NCI-H345 treated with DMSO at 0.1 percent for 48 hours (cell line): Measurements from ENCODE around the gene CALCB.
"Not testable (repeated sequence)": the region's sequence is repeated elsewhere in the genome, so short reads cannot be mapped to it uniquely, and the experiment has no call there.

ENCODE experiments used
- DNase-seq: peaks from one replicate; lab custom pipeline; 2025; ENCODE audit not compliant: unreplicated experiment; lab: John Stamatoyannopoulos, UW

The CALCB gene, protein sequence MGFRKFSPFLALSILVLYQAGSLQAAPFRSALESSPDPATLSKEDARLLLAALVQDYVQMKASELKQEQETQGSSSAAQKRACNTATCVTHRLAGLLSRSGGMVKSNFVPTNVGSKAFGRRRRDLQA

DNA sequence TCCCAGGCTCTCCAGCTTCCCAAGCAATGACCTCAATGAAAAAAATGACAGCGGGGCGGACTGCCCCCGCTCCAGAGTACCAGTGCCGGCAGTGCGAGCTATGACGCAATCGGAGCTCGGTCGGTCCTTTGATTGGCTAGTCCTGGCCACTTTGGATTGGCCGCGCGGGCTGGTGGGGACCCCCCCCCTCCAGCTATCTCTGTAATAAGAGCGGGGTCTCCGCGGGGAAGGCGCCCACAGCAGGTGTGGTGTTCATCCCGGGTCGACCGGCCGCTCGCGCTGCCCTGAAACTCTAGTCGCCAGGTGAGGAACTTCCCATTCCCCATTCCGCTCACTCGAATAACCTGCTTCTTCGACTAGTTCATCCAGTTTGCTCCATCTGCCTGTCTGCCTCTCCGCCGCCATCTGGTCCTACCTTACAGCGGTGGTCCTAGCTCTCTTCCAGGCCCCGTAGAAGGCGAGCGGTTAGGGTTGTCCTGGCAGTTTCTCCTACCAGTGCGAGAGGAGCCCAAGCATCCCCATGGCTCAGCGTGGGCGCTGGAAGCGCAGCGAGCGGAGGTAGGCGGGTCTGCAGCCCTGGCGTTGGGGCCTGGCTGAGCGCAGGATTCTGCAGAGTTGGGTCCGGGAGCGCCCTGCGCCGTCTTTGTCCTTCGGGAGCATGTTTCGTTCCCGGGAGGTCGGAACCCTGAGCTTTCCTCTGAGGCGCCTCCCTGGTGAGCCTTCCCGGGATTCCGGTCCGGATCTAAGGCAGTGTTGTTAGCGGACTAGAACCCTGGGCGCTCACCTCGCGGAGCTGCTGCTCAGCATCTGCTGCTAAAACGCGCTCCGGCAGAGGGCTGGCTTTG, at the start of gene CALCB:
TSS of gene CALCB (plus strand) at position 233 of the 845 bp plus-strand sequence. CDS start 1,126 bp downstream, outside the sequence.
- peak; percentile 38 for DNase-seq

DNA sequence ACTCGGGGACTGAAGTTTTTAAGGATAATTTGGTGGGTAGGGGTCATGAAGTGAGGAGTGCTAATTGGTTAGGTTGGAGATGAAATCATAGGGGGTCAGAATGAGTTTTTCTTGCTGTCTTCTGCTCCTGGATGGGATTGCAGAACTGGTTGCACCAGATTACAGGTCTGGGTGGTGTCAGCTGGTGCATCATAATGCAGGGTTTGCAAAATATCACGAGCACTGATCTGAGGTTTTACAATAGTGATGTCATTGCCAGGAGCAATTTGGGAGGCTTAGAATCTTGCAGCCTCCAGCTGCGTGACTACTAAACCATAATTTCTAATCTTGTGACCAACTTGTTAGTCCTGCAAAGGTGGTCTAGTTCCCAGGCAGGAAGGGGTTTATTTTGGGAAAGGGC, 46.4 kb upstream of the CALCB start:
- DNase-seq = no peak

DNA sequence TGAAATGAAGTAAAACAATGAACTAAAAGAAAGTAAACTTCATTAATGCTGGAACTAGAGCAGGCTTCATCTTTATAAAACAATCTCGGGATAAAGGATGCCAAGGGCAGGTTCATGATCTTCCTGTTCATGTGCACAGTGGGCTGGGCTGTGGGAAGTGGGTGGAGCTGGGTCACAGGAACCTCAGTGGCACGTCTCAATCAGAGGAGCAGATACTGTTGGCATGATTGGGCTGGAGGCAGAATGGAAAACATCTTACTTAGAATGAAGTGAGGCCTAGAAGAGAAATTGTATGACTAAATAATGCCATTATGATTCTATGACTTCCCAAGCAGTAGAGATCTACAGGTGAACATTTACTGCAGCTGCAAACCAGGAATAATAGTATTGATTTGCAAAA, 45.4 kb upstream of the CALCB start:
- DNase-seq = no peak

DNA sequence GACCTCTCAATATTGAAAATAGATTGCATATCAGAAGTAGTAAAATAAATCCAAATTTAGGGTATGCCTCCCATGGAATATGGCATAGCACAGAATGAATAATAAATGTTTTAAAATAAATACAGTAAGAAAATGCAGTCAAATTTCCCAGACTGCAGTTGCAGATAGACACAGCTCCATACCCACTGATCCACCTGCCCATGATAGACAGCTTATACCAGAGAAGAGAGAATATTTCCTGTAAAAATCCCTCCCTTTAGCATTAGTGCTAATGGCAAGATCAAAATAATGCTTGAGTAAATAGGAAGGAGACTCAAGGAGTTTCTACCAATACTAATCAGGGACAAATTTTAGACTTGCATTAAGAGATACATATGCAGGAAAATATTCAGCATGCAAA, 45.0 kb upstream of the CALCB start:
- no peak for DNase-seq

DNA sequence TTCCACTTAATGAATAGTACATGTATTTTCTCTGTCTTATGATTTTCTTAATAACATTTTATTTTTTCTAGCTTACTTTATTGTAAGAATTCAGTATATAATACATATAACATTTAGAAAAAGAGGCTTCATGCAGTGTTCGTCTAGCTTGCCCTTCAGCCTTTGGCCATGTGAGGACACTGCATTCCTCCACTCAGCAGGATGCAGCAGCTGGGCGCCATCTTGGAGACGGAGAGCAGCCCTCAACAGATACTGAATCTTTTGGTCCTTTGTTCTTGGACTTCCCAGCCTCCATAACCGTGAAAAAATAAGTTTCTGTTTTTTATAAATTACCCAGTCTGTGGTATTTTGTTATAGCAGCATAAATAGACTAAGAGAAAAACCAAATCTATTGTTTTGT, 41.4 kb upstream of the CALCB start:
- not testable (repeated sequence) for DNase-seq

DNA sequence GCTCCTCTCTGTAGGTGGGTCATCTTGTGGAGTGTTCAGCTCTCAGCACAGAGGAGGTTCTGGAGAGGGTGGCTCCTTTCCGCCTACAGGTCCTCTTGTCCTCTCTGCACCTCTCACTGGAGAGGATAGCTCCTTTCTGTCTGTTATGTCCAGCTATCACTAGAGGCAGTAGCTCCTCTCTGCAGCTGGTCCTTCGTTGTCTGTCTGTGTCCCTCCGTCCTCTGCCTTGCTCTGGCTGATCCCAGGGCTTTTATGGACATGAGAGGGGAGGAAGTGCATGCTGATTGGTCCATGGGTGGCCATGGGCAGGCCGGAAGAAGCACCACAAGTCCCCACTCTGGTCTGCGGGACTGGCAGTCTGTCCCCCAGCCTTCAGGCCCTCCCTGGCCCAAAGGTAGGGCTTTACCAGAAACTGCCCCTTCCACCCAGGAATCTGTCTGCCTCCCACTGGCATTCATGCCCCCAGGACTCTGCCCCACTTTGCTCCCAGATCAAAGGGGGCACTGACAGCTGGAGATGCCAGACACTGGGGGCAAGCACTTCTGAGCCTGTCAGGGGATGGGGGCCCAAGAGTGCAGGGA, 38.6 kb upstream of the CALCB start:
- no peak for DNase-seq

DNA sequence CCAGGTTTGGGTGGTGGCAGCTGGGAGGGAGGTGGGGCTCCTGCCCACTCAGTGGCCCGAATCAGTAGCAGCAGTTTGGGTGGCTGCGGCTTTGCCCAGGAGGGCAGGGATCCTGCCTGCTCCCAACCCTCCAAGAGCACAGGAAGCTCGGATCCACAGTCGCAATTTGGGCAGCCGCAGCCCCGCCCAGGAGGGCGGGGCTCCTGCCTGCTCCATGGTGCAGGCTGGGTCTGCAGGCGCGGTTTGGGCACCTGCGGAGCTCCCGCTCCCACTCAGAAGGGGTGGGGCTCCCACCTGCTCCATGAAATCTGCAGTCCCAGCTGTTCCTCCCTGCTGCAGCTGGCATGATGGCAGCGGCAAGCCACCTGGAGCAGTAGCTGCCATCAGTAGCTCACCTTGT, 38.1 kb upstream of the CALCB start:
- DNase-seq = no peak

DNA sequence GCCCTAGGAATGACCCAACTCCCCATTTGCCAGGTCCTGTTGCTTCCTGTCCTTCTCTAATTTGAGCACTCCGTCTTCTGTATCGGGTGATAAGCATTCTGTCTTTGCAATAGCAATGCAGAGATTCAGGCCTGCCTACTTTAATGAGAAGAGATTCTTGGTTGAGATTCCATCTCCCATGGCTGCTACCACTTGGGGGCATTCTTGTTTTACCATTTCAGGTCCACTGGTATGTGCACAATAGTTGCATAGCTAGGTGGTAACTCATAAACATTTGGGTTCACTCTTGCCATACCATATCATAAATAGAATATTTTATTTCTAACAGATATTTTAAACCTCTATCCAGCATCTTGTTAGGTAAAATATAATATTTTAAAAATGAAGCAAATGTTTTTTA, 34.4 kb upstream of the CALCB start:
- DNase-seq = no peak

DNA sequence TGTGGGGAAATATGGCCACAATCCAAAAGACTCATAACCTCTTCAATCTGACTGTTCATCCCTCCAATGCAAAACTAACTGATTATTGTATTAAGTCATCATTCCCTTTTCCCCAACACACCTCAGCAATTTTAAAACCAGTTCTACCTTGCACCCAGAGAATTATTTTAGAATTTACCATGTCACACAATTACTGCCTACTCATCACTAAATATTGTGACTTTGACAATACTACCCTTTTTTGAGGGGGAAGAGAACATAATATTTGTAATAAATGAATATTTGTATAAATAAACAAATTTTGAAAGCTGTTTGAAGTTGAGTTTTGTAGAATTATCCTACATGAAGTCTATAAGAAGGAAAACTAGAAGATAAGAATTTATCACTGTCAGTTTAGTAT, 28.2 kb upstream of the CALCB start:
- DNase-seq = no peak

DNA sequence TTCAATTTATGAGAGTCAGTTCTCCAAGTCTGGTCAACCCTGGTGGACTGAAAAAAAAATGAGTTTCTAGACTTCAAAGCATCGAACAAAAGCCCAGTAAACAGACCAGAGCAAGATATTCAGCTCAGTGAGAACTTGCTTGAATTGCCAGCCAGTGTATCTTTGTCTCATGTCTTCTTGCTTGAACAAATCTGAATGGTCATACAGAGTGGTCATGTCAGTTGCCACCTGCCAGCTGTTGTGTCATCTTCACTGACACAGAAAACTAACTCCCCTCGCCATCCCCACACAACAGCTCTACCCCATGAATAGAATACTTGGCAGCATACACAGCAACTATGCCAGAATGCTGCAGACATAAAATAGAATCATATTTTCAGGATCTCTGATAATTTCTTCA, 27.5 kb upstream of the CALCB start:
- DNase-seq = no peak

DNA sequence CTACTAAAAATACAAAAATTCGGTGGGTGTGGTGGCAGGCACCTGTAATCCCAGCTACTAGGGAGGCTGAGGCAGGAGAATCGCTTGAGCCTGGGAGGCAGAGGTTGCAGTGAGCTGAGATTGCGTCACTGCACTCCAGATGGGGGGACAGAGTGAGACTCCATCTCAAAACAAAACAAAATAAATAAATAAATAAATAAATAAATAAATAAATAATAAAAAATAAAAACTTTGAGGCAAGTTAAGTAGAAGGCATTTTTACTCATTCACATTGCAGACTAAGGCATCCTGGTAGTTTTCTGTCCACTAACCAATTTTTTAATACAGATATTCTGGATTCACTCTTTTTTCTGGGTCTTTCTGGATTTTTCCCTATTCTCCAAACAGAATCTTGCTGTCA, 26.7 kb upstream of the CALCB start:
- DNase-seq = not testable (repeated sequence)

DNA sequence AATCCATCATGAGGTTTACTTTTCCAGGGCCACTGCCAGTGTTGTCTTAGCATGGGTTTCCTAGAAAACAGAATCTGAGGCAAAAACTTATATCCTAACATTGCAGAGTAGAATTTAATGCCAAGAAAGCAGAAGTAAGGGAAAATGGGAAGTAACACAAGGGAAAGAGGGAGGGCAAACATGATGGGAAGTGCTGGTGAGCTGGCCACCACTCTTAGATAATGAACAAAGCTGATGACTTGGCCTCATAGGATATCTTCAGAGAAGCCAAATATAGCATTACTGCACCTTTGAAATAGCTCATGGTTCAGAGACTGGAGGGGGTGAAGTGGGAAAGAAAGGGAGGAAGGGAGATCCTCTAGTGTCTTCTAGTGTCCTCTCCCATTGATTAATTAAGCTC, 24.8 kb upstream of the CALCB start:
- no peak for DNase-seq

DNA sequence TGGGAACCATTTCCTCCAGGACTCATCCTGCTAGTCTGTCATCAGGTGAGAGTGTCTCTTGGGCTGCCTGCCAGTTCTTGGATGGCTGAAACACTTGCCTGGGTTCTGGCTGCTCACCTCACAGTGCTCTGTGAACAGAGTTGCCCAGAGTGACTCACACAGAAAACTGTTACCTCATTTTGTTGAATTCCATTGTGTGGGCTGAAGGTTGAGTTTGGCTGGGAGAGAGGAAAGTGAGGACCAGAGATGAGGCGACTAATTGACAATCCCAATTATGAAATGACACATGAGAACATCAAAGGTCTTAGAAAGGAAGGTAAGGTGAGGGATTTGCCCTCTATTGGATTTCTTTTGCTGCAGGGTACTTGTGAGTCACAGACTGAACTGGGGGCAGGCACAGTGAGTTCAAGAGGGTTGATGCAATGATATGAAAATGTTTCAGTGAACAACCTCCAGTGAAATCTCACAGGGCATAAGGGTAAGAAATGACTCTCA, 20.2 kb upstream of the CALCB start:
- DNase-seq = no peak

DNA sequence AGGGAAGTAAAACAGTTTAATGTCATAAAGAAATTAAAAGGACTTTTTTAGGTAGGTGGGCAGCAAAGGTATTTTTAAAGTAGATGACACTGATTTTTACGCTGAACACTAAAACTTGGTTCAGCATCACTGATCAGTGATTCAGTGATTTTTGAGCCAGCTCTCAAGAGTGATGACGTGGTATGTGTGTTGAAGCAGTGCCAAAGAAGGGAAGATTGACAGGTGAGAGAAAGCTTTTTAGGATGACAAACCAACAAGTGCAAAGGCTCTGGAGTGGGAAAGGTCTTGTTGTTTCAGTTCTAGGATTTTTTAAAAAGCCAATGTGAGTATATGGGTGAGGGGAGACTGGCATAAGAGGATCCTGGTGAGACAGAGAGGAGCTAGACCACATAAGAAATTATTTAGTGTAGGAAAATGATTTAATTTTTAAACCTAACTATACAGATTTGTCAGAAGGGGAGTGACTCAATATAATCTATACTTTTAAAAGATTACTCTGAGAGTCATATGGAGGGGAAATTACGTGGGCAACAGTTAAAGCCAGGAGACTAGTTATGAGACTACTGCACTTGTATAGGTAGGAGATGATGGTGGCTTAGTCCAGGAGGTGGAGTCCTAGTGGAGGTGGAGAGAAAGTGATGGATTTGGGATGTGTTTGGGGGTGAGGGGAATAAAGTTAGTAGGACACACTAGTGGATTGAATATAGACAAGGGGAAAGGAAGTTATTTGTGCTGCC, 17.6 kb upstream of the CALCB start:
- DNase-seq = no peak

DNA sequence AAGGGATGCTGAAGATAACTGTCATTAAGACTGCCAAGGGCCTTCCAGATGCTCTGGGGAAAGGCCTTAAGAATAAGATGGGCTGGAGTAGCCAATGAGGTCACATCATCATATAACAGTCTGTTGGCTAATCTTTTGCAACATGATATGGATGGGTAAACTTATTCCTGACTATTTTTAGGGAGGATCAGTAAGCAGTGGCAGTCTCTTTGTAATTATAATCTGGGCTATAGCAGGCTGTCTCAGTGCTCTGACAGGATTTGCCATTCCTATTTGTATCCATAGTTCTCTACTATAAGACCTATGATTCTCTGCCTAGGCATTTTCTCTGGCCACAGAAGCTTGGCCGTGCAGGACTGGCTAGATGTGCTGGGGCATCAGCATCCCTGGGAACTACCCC, 16.1 kb upstream of the CALCB start:
- no peak for DNase-seq

DNA sequence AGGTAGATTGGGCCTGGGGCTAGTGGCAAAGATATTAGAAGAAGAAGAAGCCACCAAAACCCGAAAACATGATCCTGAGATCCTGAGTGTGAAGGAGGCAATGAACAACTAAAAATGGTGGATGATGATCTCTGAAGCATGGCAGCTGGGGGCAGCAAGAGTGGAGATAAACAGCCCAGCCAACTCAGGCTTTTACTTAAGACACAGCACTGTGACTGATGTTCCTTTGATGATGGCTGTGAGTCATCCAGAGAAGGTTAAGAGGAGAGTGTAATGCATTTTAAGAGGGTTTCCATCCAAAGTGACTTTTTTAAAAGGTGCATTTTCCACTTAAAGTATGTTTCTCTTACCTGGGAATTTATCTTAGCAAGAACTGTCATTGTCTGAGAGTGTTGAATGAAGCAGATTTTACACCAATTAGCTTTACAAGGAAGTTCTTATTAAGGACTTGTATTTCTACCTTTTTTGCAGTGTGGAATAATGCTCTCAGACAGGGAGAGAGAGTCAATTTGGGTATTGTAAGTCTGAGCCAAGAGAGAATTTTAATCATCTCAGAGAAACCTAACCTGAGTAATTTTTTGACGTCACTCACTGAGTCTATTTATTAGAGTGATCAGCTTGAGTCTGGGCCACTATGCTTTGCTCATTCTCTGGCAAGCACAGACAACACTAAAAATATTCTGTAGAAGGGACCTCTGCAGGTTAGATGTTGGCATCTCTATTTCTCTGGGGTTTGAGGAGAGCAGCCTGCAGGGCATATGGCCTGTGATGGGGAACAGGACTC, 14.1 kb upstream of the CALCB start:
- DNase-seq = no peak

DNA sequence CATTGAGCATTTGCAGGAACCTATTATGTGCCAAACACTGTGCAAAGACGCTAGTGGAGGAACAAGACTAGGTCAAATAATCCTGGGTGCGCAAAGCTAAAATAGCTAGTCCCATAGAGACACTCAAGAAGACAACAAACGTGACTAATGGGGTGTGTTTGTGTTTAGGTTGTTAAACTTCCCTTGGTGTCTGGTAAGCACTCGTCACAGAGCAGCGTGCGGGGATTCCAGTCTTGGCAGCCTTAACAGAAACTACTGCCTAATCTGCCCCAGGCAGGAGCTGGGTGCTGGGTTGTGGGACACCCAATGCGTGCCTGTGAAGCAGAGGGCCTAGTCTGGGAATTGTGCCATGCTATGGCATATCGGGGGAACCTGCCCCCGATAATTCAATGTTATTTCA, 10.8 kb upstream of the CALCB start:
- no peak for DNase-seq

DNA sequence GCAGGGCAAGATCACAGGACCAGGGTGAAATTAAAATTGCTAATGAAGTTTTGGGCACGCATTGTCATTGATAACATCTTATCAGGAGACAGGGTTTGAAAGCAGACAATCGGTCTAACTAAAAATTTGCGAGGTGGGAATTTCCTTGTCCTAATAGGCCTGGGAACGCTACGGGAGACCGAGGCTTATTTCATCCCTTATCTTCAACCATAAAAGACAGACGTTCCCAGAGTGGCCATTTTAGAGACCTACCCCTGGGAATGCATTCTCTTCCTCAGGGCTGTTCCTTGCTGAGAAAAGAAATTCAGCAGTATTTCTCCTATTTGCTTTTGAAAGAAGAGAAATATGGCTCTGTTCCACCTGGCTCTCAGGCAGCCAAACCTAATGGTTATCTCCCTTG, 3.6 kb upstream of the CALCB start:
- DNase-seq = not testable (repeated sequence)

DNA sequence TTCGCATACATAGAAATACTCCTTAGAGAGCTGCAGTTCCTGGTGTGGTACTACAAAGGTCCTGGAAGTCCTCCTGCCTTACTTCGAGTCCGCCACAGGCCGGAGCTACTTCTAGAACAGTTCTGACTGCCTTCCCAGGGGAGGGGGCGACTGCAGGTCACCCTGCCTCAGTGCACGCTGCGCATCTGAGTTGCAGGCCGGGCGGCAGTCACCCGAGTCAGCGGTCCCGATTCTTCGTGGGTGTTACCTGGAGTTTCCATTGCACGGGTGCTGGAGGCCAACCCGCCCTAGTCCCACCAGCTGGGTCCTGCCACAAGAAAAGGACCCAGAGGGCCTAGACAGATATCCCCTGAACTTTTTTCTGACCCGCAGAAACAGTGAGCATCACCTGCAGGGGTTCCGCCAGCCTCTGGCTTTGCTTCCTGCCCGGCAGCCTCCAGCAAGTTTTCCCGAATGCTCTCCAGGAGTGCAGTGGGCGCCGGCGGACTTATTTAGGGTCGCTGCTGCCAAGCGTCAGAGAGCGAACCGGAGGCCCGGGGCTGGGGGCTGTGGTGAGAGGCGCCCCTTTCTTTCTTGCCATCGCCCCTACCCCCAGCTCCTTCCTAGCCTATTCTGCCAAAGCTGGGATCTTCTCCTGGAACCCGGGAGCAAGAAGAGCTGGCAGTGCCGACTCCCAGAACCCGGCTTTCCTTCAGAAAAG, 1.7 kb upstream of the CALCB start:
- DNase-seq = no peak

DNA sequence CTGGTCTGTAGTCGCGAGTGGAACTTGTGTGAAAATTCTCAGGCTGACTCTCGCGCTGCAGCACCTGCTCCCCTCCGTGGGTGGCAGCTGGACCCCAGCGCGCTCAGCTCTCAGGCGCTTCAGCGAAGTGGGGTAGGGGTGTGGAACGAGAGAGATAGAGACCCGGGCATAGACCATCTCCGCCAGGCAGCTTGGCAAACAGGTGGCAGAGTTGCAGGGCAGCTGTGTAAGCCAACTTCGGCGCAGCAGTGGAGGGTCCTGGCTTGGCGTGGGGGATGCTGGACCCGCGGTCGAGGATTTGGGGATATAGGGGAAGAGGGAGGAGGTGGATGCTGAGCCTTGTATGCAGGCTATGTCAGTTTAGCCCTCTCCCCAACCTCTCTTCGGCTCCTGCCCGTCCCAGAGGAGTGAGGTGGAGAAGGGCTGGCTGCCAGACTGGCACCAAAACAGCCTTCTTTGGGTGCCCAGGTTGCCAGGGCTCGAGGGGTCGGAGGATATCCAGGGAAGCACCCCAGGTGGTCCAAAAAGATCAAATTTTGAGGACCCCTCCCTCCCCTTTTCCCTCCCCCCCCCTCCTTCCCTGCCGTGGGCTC, 746 bp upstream of the CALCB start:
- no peak for DNase-seq
